Ureter (tissue), 1 donor: ENCODE measurements around the gene MIF. TPM values are rescaled to one million over a fixed set of nuclear protein-coding genes. Genes with fewer than 3 reads are reported as not detected.
"Not testable (repeated sequence)": the region's sequence is repeated elsewhere in the genome, so short reads cannot be mapped to it uniquely, and the experiment has no call there.

Experiments used
- DNase-seq: peaks from one replicate; pipeline ENCODE4 v3.0.0-alpha.2; 2020; ENCODE audit warnings: low spot score
- total RNA-seq: library from RNA; stranded (reverse); gene quantifications from one replicate; pipeline ENCODE4 v1.2.4, GENCODE V29; 2023
- donor health status: DM: yes; HTN: yes; CAD: no.

MIF gene
- total RNA-seq, 1 donor from 2014 or later: 528 TPM

DNA sequence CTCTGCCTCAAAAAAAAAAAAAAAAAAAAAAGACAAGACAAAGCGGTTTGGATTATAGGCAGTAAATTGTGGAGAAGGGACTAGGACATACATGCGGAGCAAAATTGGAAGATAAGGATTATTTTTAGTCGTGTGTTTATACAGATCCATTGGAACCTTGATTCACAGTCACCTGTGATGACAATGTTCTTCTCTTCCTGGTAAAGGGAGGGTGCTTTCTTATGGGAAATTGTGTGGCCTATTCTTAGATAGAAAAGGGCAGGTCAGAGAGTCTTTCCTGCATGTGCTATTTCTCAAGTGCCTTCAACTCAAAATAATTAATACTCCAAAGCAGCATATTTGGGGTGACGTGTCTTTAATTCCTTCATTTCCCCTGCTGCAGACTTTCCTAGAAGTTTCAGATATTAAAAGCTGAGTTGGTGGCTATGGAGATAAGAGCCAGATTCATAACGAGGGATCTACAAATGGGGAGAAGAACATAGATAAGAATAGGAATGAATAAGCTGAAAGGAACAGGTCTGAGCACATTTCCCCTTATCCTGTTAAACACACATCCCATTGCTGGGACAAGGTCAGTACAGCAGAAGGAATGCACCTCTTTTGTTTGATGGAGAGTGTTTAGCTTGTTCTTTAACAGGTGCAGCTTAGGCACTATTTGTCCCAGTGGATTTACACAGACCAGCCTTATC, 44.3 kb downstream of the MIF start:
- DNase-seq: no peak

DNA sequence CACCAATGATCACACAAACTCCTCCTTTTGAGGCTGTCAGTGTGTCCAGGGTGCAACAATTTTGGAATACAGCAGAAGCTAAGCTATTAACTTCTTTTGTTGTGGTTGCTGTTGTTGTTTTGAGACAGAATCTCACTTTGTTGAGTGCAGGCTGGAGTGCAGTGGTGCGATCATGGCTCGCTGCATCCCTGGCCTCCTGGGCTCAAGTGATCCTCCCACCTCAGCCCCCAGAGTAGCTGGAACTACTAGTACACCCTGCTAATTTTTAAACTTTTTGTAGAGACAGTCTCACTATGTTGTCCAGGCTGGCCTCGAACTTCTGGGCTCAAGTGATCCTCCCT, 44.8 kb downstream of the MIF start:
- no peak for DNase-seq

DNA sequence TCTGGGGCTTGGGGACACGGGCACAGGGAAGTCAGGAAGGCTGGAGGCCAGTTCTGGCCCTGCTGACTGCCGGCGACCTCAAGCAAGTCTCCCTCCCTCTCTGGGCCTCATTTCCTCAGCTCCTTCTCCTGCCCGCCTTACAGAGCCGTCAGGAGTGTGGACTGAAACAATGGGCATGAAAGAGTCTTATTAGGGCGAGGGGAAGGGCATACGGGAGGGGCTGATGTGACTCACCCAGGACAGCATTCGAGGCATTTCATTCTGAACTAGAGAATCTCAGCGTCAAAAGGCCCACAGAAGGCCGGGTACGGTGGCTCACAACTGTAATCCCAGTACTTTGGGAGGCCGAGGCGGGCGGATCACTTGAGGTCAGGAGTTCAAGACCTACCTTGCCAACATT, 46.0 kb downstream of the MIF start:
- not testable (repeated sequence) for DNase-seq

Other genes starting within 250 kb of the MIF start
- not detected for gene RGL4, start 203.4 kb upstream of the MIF start, total RNA-seq
- 9.0 TPM for gene ZNF70, start 143.3 kb upstream of the MIF start, total RNA-seq
- not detected for gene VPREB3, start 140.0 kb upstream of the MIF start, total RNA-seq
- 0.18 TPM for gene C22orf15, start 131.4 kb upstream of the MIF start, total RNA-seq
- gene CHCHD10, start 126.4 kb upstream of the MIF start, total RNA-seq: 232 TPM
- 1.5 TPM for gene MMP11, start 121.5 kb upstream of the MIF start, total RNA-seq
- gene SMARCB1, start 107.4 kb upstream of the MIF start, total RNA-seq: 74.0 TPM
- 11.4 TPM for gene DERL3, start 55.4 kb upstream of the MIF start, total RNA-seq
- gene SLC2A11, start 36.5 kb upstream of the MIF start, total RNA-seq: 15.0 TPM
- gene GSTT2B, start 66.8 kb downstream of the MIF start, total RNA-seq: 6.9 TPM
- 6.6 TPM for gene DDTL, start 72.5 kb downstream of the MIF start, total RNA-seq
- gene DDT, start 80.1 kb downstream of the MIF start, total RNA-seq: 129 TPM
- gene GSTT2, start 85.8 kb downstream of the MIF start, total RNA-seq: 7.8 TPM
- not detected for gene GSTT4, start 111.1 kb downstream of the MIF start, total RNA-seq
- 117 TPM for gene CABIN1, start 116.9 kb downstream of the MIF start, total RNA-seq